Neutrophil (primary cell): ENCODE data around the gene NUBP2.
A peak's percentile ranks its signal among the peaks of the same experiment; 100 is the strongest.

Source experiments
- H3K27ac ChIP-seq: fragments of 200-600 bp; sonication (generic); 2 replicates; pipeline ENCODE4 v1.5.1; 2016; ENCODE audit warnings: mild to moderate bottlenecking, moderate library complexity
- H3K27me3 ChIP-seq: fragments of 200-600 bp; sonication (generic); 2 replicates; pipeline ENCODE4 v1.6.0; 2016; ENCODE audit warnings: mild to moderate bottlenecking
- H3K36me3 ChIP-seq: fragments of 200-600 bp; sonication (generic); 2 replicates; pipeline ENCODE4 v1.5.1; 2017
- H3K4me1 ChIP-seq, 2 experiments: fragments of 200-600 bp in 1 of 2; sonication (generic) in 1 of 2; 1 replicate in 1 of 2; 2 replicates in 1 of 2; pipeline versions ENCODE4 v1.5.1 to v1.6.1; 2013 to 2016; ENCODE audit warnings: low read depth in 1 of 2, low read length in 1 of 2, mild to moderate bottlenecking in 1 of 2, moderate library complexity in 1 of 2; ENCODE audit not compliant: control insufficient read depth in 1 of 2, insufficient read depth in 1 of 2
- H3K4me3 ChIP-seq, 2 experiments: fragments of 200-600 bp in 1 of 2; sonication (generic) in 1 of 2; 1 replicate in 1 of 2; 2 replicates in 1 of 2; pipeline ENCODE4 v1.5.1; 2013 to 2016; ENCODE audit warnings: low read depth in 1 of 2, low read length in 1 of 2, mild to moderate bottlenecking in 1 of 2, moderate library complexity in 1 of 2
- H3K9me3 ChIP-seq: fragments of 200-600 bp; sonication (generic); 2 replicates; pipeline ENCODE4 v1.5.1; 2016
- TF ChIP-seq, protein P1 (sequence below): fragments of 200-600 bp; sonication (generic); IDR thresholded peaks from 2 replicates; pipeline ENCODE4 v1.5.1; 2016; ENCODE audit warnings: antibody characterized with exemption

NUBP2 gene, protein sequence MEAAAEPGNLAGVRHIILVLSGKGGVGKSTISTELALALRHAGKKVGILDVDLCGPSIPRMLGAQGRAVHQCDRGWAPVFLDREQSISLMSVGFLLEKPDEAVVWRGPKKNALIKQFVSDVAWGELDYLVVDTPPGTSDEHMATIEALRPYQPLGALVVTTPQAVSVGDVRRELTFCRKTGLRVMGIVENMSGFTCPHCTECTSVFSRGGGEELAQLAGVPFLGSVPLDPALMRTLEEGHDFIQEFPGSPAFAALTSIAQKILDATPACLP

DNA sequence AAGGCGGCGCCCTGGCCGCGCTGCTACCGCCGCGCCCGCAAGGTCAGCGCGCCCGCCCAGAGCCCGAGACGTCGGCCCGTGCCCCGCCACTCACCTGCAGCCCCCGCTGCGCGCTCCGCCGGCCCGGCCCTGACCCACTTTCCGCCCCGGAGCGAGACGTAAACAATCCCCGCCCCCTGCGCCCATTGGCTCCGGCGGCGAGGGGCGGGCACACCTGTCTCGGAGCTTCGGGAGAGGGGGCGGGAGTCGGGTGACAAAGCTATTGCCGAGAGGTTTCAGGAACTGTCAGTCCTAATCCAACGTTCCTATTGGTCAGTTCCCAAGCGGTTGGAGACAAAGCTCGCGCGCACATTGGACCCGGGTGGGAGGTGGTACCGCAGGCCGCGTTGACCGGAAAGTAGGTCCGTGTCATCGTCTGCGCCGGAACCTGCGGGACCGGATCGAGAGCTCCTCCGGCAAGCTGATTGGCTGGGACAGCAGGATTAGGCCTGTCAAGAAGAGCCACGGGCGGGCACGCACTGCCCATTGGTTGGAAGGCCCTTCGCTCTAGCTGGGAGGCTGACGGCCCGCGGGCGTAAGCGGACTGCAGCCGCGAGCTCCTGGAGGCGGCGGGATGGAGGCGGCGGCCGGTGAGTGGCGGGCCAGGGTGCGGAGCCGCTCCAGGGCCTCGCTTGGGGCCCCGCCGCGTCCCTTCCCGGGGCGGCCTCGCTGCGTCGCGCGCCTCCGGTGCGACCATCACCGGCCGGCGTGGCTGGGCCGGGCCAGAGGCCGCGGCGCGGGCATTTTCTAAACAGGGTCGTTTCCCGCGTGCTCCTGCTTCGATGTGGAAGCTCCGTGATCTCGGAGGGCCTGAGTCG, at the start of gene NUBP2, which contains the start of gene SPSB3:
NUBP2 (plus strand) TSS at position 553 of the 857 bp plus-strand sequence; CDS start at position 614, 61 bp downstream.
SPSB3 (minus strand) TSS at position 164 of the 857 bp plus-strand sequence. CDS start 1,088 bp downstream, outside the sequence.
- peak within 1 kb of the TSS; percentile 94 for H3K27ac ChIP-seq

DNA sequence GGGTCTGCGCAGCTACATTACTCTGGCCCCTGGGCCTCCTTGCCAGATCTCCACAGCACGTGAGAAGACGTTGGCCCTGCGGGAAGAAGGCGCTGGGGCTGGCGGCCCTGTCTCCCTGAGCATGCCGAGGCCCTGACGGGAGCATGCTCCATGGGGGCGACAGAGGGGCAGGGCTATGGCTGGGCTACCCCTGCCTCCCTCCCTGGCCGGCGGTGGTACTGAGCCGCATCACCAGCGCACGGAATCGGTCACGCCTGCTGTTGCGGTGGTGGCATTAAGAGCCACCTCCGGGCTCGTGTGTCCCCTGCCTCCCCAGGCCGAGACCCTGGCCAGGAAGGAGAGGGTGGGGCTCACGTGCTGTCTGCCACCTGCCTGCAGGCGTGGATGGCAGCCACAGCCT, 48.6 kb upstream of the NUBP2 start:
- Histone ChIP-seq H3K9me3 (no peaks in the 10 kb centered on the region), H3K4me3 (no peak overlapping the region), H3K4me1 (peaks cover 7 to 9% of the 10 kb centered on the region in 2 experiments), H3K27me3 (no peaks in the 10 kb centered on the region), H3K27ac (no peak overlapping the region), H3K36me3 (peaks cover 50% of the 10 kb centered on the region)
- TF ChIP-seq, protein P1, sequence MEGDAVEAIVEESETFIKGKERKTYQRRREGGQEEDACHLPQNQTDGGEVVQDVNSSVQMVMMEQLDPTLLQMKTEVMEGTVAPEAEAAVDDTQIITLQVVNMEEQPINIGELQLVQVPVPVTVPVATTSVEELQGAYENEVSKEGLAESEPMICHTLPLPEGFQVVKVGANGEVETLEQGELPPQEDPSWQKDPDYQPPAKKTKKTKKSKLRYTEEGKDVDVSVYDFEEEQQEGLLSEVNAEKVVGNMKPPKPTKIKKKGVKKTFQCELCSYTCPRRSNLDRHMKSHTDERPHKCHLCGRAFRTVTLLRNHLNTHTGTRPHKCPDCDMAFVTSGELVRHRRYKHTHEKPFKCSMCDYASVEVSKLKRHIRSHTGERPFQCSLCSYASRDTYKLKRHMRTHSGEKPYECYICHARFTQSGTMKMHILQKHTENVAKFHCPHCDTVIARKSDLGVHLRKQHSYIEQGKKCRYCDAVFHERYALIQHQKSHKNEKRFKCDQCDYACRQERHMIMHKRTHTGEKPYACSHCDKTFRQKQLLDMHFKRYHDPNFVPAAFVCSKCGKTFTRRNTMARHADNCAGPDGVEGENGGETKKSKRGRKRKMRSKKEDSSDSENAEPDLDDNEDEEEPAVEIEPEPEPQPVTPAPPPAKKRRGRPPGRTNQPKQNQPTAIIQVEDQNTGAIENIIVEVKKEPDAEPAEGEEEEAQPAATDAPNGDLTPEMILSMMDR: no peak

More for the DNA sequence above, at the start of gene NUBP2, which contains the start of gene SPSB3:
- TF ChIP-seq, protein P1: peak; percentile 48
- Histone ChIP-seq H3K4me3 (peak within 1 kb of the TSS; percentile 75 to 77), H3K9me3 (no peaks in the 10 kb centered on the region), H3K36me3 (peaks cover 47% of the 10 kb centered on the region), H3K4me1 (peaks cover 23 to 26% of the 10 kb centered on the region in 2 experiments), H3K27me3 (no peaks in the 10 kb centered on the region)

DNA sequence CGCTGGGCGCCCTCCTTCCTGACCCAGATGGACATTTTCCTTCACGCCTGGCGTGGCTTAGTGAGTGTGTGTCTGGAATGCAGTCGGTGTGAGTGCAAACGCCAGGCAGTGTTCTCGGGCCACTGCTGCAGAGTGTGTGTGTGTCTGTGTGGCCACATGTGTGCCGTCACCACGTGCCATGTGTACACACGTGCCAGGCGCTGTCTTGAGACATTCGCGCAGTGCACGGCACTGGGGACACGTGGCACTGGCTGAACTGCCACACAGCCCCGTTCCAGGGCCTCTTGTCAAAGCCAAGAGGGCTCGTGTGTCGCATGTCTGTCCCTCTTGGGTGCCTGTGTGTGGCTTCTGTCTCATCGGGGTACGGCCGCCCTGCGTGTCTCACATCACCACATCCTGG, 47.9 kb upstream of the NUBP2 start:
- no peak overlapping the region for H3K4me3 ChIP-seq
- H3K4me1 ChIP-seq: peaks cover 7 to 9% of the 10 kb centered on the region in 2 experiments
- peaks cover 43% of the 10 kb centered on the region for H3K36me3 ChIP-seq
- no peaks in the 10 kb centered on the region for H3K27me3 ChIP-seq
- no peak overlapping the region for H3K27ac ChIP-seq
- TF ChIP-seq, protein P1: no peak
- H3K9me3 ChIP-seq: no peaks in the 10 kb centered on the region

DNA sequence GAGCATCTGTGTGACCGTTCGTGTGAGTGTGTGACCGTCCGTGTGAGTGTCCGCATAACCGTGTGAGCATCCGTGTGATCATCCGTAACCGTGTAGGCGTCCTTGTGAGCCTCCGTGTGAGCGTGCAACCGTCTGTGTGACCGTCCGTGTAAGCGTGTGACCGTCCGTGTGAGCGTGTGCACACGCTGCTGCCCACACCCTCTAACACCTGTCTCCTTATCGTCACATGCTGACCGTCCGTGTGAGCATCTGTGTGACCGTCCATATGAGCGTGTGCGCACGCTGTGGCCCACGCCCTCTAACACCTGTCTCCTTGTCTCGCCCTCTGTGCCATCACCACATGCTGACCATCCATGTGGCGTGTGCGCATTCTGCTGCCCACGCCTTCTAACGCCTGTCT, 42.5 kb upstream of the NUBP2 start:
- no peak overlapping the region for H3K4me3 ChIP-seq
- TF ChIP-seq, protein P1: no peak
- no peaks in the 10 kb centered on the region for H3K9me3 ChIP-seq
- H3K36me3 ChIP-seq: peaks cover 32% of the 10 kb centered on the region
- H3K27me3 ChIP-seq: no peaks in the 10 kb centered on the region
- no peak overlapping the region for H3K27ac ChIP-seq
- H3K4me1 ChIP-seq: no peaks in the 10 kb centered on the region

DNA sequence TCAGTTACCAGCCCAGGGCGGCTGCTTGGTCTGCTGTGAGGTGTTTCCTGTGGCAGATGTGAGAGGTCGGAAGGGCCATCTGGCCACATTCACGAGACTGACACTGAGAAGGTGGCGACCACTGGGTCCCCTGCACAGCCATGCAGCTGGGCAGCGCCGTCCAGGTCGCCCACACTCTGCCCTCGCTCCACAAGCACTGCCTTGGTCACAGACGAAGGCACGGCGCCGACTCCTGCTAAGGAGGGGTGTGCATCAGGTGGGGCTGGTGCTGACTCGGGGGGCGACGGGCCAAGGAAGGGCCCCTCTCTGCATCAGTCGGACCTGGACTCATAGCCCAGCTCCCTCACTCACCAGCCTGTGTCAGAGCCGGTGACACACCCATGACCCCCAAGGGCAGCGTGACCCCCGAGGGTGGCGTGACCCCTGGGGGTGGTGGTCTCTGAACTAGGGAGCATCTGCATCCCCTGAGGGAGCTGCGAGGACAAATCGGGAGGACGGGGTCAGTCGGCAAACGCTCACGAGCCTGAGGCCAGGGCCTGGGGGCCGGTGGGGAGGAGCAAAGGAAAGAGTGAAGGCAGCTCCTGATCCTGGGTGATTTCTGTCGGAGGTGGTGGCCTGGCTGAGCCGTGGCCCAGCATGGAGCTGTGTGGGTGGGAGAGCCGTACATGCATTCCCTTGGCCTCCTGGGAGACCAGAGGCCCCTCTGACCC, 41.8 kb upstream of the NUBP2 start:
- Histone ChIP-seq H3K27me3 (no peaks in the 10 kb centered on the region), H3K36me3 (peaks cover 39% of the 10 kb centered on the region), H3K27ac (no peak overlapping the region), H3K4me1 (no peaks in the 10 kb centered on the region), H3K9me3 (no peaks in the 10 kb centered on the region), H3K4me3 (no peak overlapping the region)
- TF ChIP-seq, protein P1: no peak
